ENCODE results near the gene FCRLA.
"Not testable (repeated sequence)": the region's sequence is repeated elsewhere in the genome, so short reads cannot be mapped to it uniquely, and the experiment has no call there.

Gene FCRLA

GRCh38 chr1:161707503-161707902, 474 bp downstream of the FCRLA start:
- no peak for DNase-seq

GRCh38 chr1:161709373-161709772, 2.3 kb downstream of the FCRLA start:
- no peak for DNase-seq

- no peak for DNase-seq
Observed at GRCh38 chr1:161710560-161710959, 3.5 kb downstream of the FCRLA start.

- DNase-seq, result peak; percentile 48 to 68
Observed at GRCh38 chr1:161718559-161719324, 11.7 kb downstream of the FCRLA start.

GRCh38 chr1:161719325-161719611, 12.2 kb downstream of the FCRLA start:
- DNase-seq, result no peak

- DNase-seq, result peak; percentile 48 to 57
Observed at GRCh38 chr1:161720422-161720821, 13.4 kb downstream of the FCRLA start.

- DNase-seq, result peak in 1 of 2 donors; percentile 49
Observed at GRCh38 chr1:161720956-161721737, 14.1 kb downstream of the FCRLA start, which contains the start of gene FCRLB. Gene FCRLB (plus strand): TSS chr1:161721544. CDS start chr1:161722673, 1,129 bp downstream.

- DNase-seq, result peak; percentile 85 to 93
Observed at GRCh38 chr1:161721738-161722343, 14.8 kb downstream of the FCRLA start.

GRCh38 chr1:161722406-161722805, 15.4 kb downstream of the FCRLA start:
- DNase-seq, result no peak

- DNase-seq, result no peak
Observed at GRCh38 chr1:161723459-161724141, 16.6 kb downstream of the FCRLA start.

- not testable (repeated sequence) for DNase-seq
Observed at GRCh38 chr1:161725258-161725907, 18.4 kb downstream of the FCRLA start.

GRCh38 chr1:161725908-161726472, 19.0 kb downstream of the FCRLA start:
- DNase-seq, result peak in 1 of 2 donors; percentile 37

- DNase-seq, result peak; percentile 47 to 77
Observed at GRCh38 chr1:161726473-161727255, 19.6 kb downstream of the FCRLA start.

- DNase-seq, result peak; percentile 48 to 78
Observed at GRCh38 chr1:161727256-161727924, 20.4 kb downstream of the FCRLA start.

GRCh38 chr1:161728376-161729226, 21.6 kb downstream of the FCRLA start:
- peak; percentile 74 to 91 for DNase-seq

GRCh38 chr1:161730050-161730564, 23.1 kb downstream of the FCRLA start:
- DNase-seq, result peak; percentile 69 to 74

GRCh38 chr1:161731241-161731640, 24.2 kb downstream of the FCRLA start:
- no peak for DNase-seq

GRCh38 chr1:161731981-161732718, 25.1 kb downstream of the FCRLA start:
- no peak for DNase-seq

- DNase-seq, result peak; percentile 88 to 95
Observed at GRCh38 chr1:161733526-161733925, 26.5 kb downstream of the FCRLA start.
